Measurements from ENCODE around the gene BCAR1. TPM values are rescaled to one million over a fixed set of nuclear protein-coding genes. Genes with fewer than 3 reads are reported as not detected.

Gene BCAR1
- total and polyA plus RNA-seq, 10 of the 15 experiments (the other 5 are each of a cell fraction or from before 2014, with no cell fraction given) = 0.13 to 14.1 (median 2.8) TPM; not detected in 1

GRCh38 chr16:75217389-75217851, 34.0 kb downstream of the BCAR1 start:
- Histone ChIP-seq H3K4me3 (no peak overlapping the region), H3K4me1 (ENCODE audit: control insufficient read depth, insufficient read depth, low read length) (peaks cover 20% of the 10 kb centered on the region), H3K9ac (ENCODE audit: control insufficient read depth, insufficient read depth, low read length) (no peak overlapping the region), H3K36me3 (ENCODE audit: control insufficient read depth in 2 of 2, insufficient read depth in 2 of 2, low read length in 1 of 2) (no peaks in the 10 kb centered on the region), H3K4me2 (ENCODE audit: control insufficient read depth, insufficient read depth) (no peak overlapping the region), H3K27me3 (replicated peaks in 1 of 2; ENCODE audit: control insufficient read depth in 2 of 2, insufficient read depth in 2 of 2, low read length in 1 of 2) (no peaks in the 10 kb centered on the region), H3K27ac (ENCODE audit: control insufficient read depth, insufficient read depth) (no peak overlapping the region), H3K9me3 (replicated peaks; ENCODE audit: control insufficient read depth, insufficient read depth, low read length) (no peaks in the 10 kb centered on the region), H3K79me2 (ENCODE audit: control insufficient read depth, insufficient read depth, low read length) (no peaks in the 10 kb centered on the region), H4K20me1 (ENCODE audit: control insufficient read depth, insufficient read depth) (no peaks in the 10 kb centered on the region), H2AFZ (ENCODE audit: control insufficient read depth, low read depth, low read length) (no peak overlapping the region)
- ChIA-PET SMC1A (ENCODE audit: uncharacterized antibody, unreplicated experiment) (interaction anchor here (0.8 to 1.1 kb wide), 2 partner anchors 16 to 20 kb away, joined by 3 read pairs; no protein-coding TSS in a partner anchor), POLR2A (interaction anchor here (1.5 kb wide), 1 partner anchor 20 kb away, joined by 3 read pairs; no protein-coding TSS in a partner anchor), RAD21 (ENCODE audit: unreplicated experiment) (interaction anchor here (1.1 kb wide), 1 partner anchor 18 kb away, joined by 3 read pairs; no protein-coding TSS in a partner anchor), CTCF (interaction anchor here (0.7 to 1.7 kb wide), 2 partner anchors 18 to 28 kb away, joined by 3 to 6 read pairs; no protein-coding TSS in a partner anchor)
- 54% methylated on average over 11 of the region's 11 CpGs for WGBS (ENCODE audit: insufficient coverage, insufficient replicate concordance, low lambda C conversion rate, missing lambda C conversion rate)
- FAIRE-seq = peak; percentile 7
- intact Hi-C loops (cut with micrococcal nuclease; ENCODE audit: unreplicated experiment) (loop anchor here (5.0 kb wide), 1 partner anchor 170 kb away; no protein-coding TSS in a partner anchor), in situ Hi-C loops (cut with MboI) (loop anchor here (10.0 kb wide), 1 partner anchor 547 kb away; no protein-coding TSS in a partner anchor)
- no peak for TF ChIP-seq ZSCAN29 (IDR thresholded peaks at IDR 0.05)
- TF ChIP-seq, protein P1, sequence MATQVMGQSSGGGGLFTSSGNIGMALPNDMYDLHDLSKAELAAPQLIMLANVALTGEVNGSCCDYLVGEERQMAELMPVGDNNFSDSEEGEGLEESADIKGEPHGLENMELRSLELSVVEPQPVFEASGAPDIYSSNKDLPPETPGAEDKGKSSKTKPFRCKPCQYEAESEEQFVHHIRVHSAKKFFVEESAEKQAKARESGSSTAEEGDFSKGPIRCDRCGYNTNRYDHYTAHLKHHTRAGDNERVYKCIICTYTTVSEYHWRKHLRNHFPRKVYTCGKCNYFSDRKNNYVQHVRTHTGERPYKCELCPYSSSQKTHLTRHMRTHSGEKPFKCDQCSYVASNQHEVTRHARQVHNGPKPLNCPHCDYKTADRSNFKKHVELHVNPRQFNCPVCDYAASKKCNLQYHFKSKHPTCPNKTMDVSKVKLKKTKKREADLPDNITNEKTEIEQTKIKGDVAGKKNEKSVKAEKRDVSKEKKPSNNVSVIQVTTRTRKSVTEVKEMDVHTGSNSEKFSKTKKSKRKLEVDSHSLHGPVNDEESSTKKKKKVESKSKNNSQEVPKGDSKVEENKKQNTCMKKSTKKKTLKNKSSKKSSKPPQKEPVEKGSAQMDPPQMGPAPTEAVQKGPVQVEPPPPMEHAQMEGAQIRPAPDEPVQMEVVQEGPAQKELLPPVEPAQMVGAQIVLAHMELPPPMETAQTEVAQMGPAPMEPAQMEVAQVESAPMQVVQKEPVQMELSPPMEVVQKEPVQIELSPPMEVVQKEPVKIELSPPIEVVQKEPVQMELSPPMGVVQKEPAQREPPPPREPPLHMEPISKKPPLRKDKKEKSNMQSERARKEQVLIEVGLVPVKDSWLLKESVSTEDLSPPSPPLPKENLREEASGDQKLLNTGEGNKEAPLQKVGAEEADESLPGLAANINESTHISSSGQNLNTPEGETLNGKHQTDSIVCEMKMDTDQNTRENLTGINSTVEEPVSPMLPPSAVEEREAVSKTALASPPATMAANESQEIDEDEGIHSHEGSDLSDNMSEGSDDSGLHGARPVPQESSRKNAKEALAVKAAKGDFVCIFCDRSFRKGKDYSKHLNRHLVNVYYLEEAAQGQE (IDR thresholded peaks at IDR 0.05; ENCODE audit: low read depth, low read length) = no peak
- TF ChIP-seq PAX8 (IDR thresholded peaks at IDR 0.05) = no peak
- TF ChIP-seq IRF3 (IDR thresholded peaks at IDR 0.05) = no peak
- no peak for TF ChIP-seq USF1 (IDR thresholded peaks at IDR 0.05; ENCODE audit: borderline replicate concordance, extremely low read length, insufficient read depth, low read depth, low read length)
- TF ChIP-seq ZNF592 (IDR thresholded peaks at IDR 0.05) = no peak
- no peak for TF ChIP-seq CBFB (IDR thresholded peaks at IDR 0.05; ENCODE audit: low read depth)
- TF ChIP-seq, protein P2, sequence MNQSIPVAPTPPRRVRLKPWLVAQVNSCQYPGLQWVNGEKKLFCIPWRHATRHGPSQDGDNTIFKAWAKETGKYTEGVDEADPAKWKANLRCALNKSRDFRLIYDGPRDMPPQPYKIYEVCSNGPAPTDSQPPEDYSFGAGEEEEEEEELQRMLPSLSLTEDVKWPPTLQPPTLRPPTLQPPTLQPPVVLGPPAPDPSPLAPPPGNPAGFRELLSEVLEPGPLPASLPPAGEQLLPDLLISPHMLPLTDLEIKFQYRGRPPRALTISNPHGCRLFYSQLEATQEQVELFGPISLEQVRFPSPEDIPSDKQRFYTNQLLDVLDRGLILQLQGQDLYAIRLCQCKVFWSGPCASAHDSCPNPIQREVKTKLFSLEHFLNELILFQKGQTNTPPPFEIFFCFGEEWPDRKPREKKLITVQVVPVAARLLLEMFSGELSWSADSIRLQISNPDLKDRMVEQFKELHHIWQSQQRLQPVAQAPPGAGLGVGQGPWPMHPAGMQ (IDR thresholded peaks at IDR 0.05; ENCODE audit: borderline replicate concordance) = no peak
- ATAC-seq = no peak
- no TSS peak for BruUV-seq (replicated peaks)
- DNase-seq (ENCODE audit: low read depth, low spot score) = no peak
